ENCODE data around the gene VWA8. TPM values are rescaled to one million over a fixed set of nuclear protein-coding genes. Genes with fewer than 3 reads are reported as not detected.

The VWA8 gene
- polyA plus RNA-seq, 1 donor (not counting 4 experiments of a cell fraction or from before 2014, with no cell fraction given) = 17.8 TPM

GRCh38 chr13:41655997-41656396, 304.9 kb downstream of the VWA8 start:
- dilution Hi-C loops (cut with MboI; ENCODE audit: extremely low pct_ligation_motif_present, low sequenced_read_pairs) = no loop called here
- no peak overlapping the region for H3K4me2 ChIP-seq (ENCODE audit: control insufficient read depth, extremely low read depth, insufficient read depth, low read depth, low read length)
- no peak overlapping the region for H3K9ac ChIP-seq (ENCODE audit: control insufficient read depth, extremely low read depth, insufficient read depth, low read length)
- no peaks in the 10 kb centered on the region for H3K27me3 ChIP-seq (ENCODE audit: control insufficient read depth, extremely low read depth, insufficient read depth, low read length)
- no peaks in the 10 kb centered on the region for H3K79me2 ChIP-seq (ENCODE audit: control insufficient read depth, insufficient read depth, low read length)
- TF ChIP-seq EZH2 (IDR thresholded peaks at IDR 0.05; ENCODE audit: low read length) (no peak), CTCF (optimal IDR thresholded peaks at IDR 0.05 in 1 of 3, IDR thresholded peaks at IDR 0.05 in 1 of 3, conservative IDR thresholded peaks at IDR 0.05 in 1 of 3; ENCODE audit: extremely low read depth in 1 of 3, insufficient read depth in 2 of 3, low read length in 3 of 3) (no peak)
- H3K4me3 ChIP-seq (ENCODE audit: control insufficient read depth in 2 of 3, extremely low read depth in 1 of 3, insufficient read depth in 2 of 3, low read depth in 1 of 3, low read length in 3 of 3) = no peak overlapping the region
- H2AFZ ChIP-seq (ENCODE audit: control insufficient read depth, low read length) = no peak overlapping the region
- H3K36me3 ChIP-seq (ENCODE audit: control insufficient read depth in 2 of 2, extremely low read depth in 1 of 2, insufficient read depth in 2 of 2, low read length in 2 of 2) = no peaks in the 10 kb centered on the region
- H4K20me1 ChIP-seq (ENCODE audit: control insufficient read depth, extremely low read depth, insufficient read depth, low read length) = no peaks in the 10 kb centered on the region
- no peak overlapping the region for H3K27ac ChIP-seq (ENCODE audit: control insufficient read depth, insufficient read depth, low read length)
- no peak for DNase-seq (ENCODE audit: low read depth, low spot score)
- FAIRE-seq = no peak
- H3K4me1 ChIP-seq (ENCODE audit: control insufficient read depth, extremely low read depth, insufficient read depth, low read length) = no peaks in the 10 kb centered on the region
- H3K9me1 ChIP-seq (ENCODE audit: control insufficient read depth, extremely low read depth, insufficient read depth, low read length) = no peaks in the 10 kb centered on the region
- no peaks in the 10 kb centered on the region for H3K9me3 ChIP-seq (ENCODE audit: control insufficient read depth, low read depth, low read length)

- TF ChIP-seq EZH2 (IDR thresholded peaks at IDR 0.05; ENCODE audit: low read length) (no peak), CTCF (optimal IDR thresholded peaks at IDR 0.05 in 1 of 3, IDR thresholded peaks at IDR 0.05 in 1 of 3, conservative IDR thresholded peaks at IDR 0.05 in 1 of 3; ENCODE audit: extremely low read depth in 1 of 3, insufficient read depth in 2 of 3, low read length in 3 of 3) (no peak)
- Histone ChIP-seq H3K4me2 (ENCODE audit: control insufficient read depth, extremely low read depth, insufficient read depth, low read depth, low read length) (no peak overlapping the region), H3K4me1 (ENCODE audit: control insufficient read depth, extremely low read depth, insufficient read depth, low read length) (no peaks in the 10 kb centered on the region), H3K4me3 (ENCODE audit: control insufficient read depth in 2 of 3, extremely low read depth in 1 of 3, insufficient read depth in 2 of 3, low read depth in 1 of 3, low read length in 3 of 3) (no peak overlapping the region), H3K79me2 (ENCODE audit: control insufficient read depth, insufficient read depth, low read length) (no peaks in the 10 kb centered on the region), H3K9me1 (ENCODE audit: control insufficient read depth, extremely low read depth, insufficient read depth, low read length) (no peaks in the 10 kb centered on the region), H3K27ac (ENCODE audit: control insufficient read depth, insufficient read depth, low read length) (no peak overlapping the region), H3K9ac (ENCODE audit: control insufficient read depth, extremely low read depth, insufficient read depth, low read length) (no peak overlapping the region), H2AFZ (ENCODE audit: control insufficient read depth, low read length) (no peak overlapping the region), H3K36me3 (ENCODE audit: control insufficient read depth in 2 of 2, extremely low read depth in 1 of 2, insufficient read depth in 2 of 2, low read length in 2 of 2) (peaks cover 0 to 2% of the 10 kb centered on the region in 2 experiments), H3K27me3 (ENCODE audit: control insufficient read depth, extremely low read depth, insufficient read depth, low read length) (no peaks in the 10 kb centered on the region), H3K9me3 (ENCODE audit: control insufficient read depth, low read depth, low read length) (no peaks in the 10 kb centered on the region), H4K20me1 (ENCODE audit: control insufficient read depth, extremely low read depth, insufficient read depth, low read length) (no peaks in the 10 kb centered on the region)
- no peak for DNase-seq (ENCODE audit: low read depth, low spot score)
- dilution Hi-C loops (cut with MboI; ENCODE audit: extremely low pct_ligation_motif_present, low sequenced_read_pairs) = no loop called here
- FAIRE-seq = no peak
Measured at GRCh38 chr13:41654796-41655195, 306.1 kb downstream of the VWA8 start.
